GM12878 (cell line): Measurements from ENCODE around the gene AEN. TPM values are rescaled to one million over a fixed set of nuclear protein-coding genes. Genes with fewer than 3 reads are reported as not detected.

Experiments
- BHLHE40 ChIP-seq, 2 experiments: fragments of 450-650 bp in 1 of 2; IDR thresholded peaks; 2 replicates each; pipeline ENCODE4 v1.6.1; 2011 to 2017; ENCODE audit warnings: low read depth in 2 of 2, borderline replicate concordance in 1 of 2, improper control_type of control experiment in 1 of 2, low read length in 1 of 2, mild to moderate bottlenecking in 1 of 2
- CREM ChIP-seq: IDR thresholded peaks from 2 replicates; pipeline ENCODE4 v1.6.1; 2014; ENCODE audit warnings: antibody characterized with exemption, low read depth
- KLF5 ChIP-seq: fragments of 450-650 bp; IDR thresholded peaks from 2 replicates; pipeline ENCODE4 v1.6.1; 2014; ENCODE audit warnings: mild to moderate bottlenecking; ENCODE audit not compliant: partially characterized antibody
- MYC ChIP-seq: IDR thresholded peaks from 2 replicates; pipeline ENCODE4 v1.6.1; 2011; ENCODE audit warnings: mild to moderate bottlenecking, low read length, moderate library complexity, inconsistent platforms; ENCODE audit not compliant: insufficient read depth, insufficient replicate concordance, insufficient read length, severe bottlenecking
- NBN ChIP-seq: fragments of 450-650 bp; IDR thresholded peaks from 2 replicates; pipeline ENCODE4 v1.6.1; 2016
- PRDM15 ChIP-seq: fragments of 450-650 bp; formaldehyde crosslinking; IDR thresholded peaks from 2 replicates; pipeline ENCODE4 v1.4.0; 2020; ENCODE audit warnings: mild to moderate bottlenecking, moderate library complexity
- RELA ChIP-seq: fragments of 450-650 bp; IDR thresholded peaks from 2 replicates; pipeline ENCODE4 v1.8.0; 2014; ENCODE audit warnings: borderline replicate concordance; ENCODE audit not compliant: partially characterized antibody
- STAT1 ChIP-seq: fragments of 450-650 bp; conservative IDR thresholded peaks from 2 replicates; pipeline ENCODE4 v1.6.1; 2014; ENCODE audit warnings: antibody characterized with exemption, mild to moderate bottlenecking
- ZBTB4 ChIP-seq: fragments of 450-650 bp; formaldehyde crosslinking; IDR thresholded peaks from 2 replicates; pipeline ENCODE4 v1.4.0; 2022; ENCODE audit warnings: mild to moderate bottlenecking, moderate library complexity
- ZNF24 ChIP-seq: fragments of 450-650 bp; IDR thresholded peaks from 2 replicates; pipeline ENCODE4 v1.6.1; 2017; ENCODE audit warnings: antibody characterized with exemption, mild to moderate bottlenecking
- ZNF592 ChIP-seq: fragments of 450-650 bp; IDR thresholded peaks from 2 replicates; pipeline ENCODE4 v1.6.1; 2017; ENCODE audit warnings: mild to moderate bottlenecking, moderate library complexity
- ZNF687 ChIP-seq: fragments of 450-650 bp; IDR thresholded peaks from 2 replicates; pipeline ENCODE4 v1.6.1; 2017; ENCODE audit warnings: mild to moderate bottlenecking, moderate library complexity
- polyA plus RNA-seq, 11 experiments: library from polyadenylated mRNA; depleted of rRNA in 4 of 11; unstranded in 6 of 11; stranded (reverse) in 5 of 11; fragments of >200 nt; fragmentation: Nextera tagmentation in 4 of 11; fragmentation: Illumina TruSeq in 1 of 11; extraction: Ambion mirVana in 4 of 11; extraction: Trizol in 1 of 11; gene quantifications; 1 replicate in 1 of 11; 2 replicates in 10 of 11; pipeline versions ENCODE4 v1.2.1 to v1.2.3, GENCODE V29; 2011 to 2016; ENCODE audit warnings: inconsistent platforms in 2 of 11, missing spikeins in 2 of 11, low read depth in 1 of 11
- total RNA-seq, 4 experiments: library from RNA; depleted of rRNA in 3 of 4; stranded (reverse); fragments of >200 nt in 3 of 4; fragmentation: Illumina TruSeq in 1 of 4; extraction: Trizol in 1 of 4; gene quantifications; 2 replicates each; pipeline versions ENCODE4 v1.2.1 to v1.2.3, GENCODE V29; 2013 to 2021

The AEN gene
- total and polyA plus RNA-seq, 10 of the 15 experiments (the other 5 are each of a cell fraction or from before 2014, with no cell fraction given): 11.7 to 81.2 (median 53.7) TPM

GRCh38 chr15:88638626-88639372, 17.7 kb downstream of the AEN start, which contains the start of gene ISG20 (continued):
- TF ChIP-seq ZNF687 (peak; percentile 93), NBN (peak; percentile 84), MYC (peak; percentile 16), ZBTB4 (no peak), STAT1 (no peak; the same call in 1 of the 2 replicates), BHLHE40 (IDR thresholded peaks at IDR 0.05; ENCODE audit: borderline replicate concordance in 1 of 2, low read depth in 2 of 2, low read length in 1 of 2) (peak; percentile 98), RELA (peak; percentile 91), ZNF24 (0 out of 2 replicates have a peak, but pooled peaks have one; percentile 38), KLF5 (peak; percentile 97), CREM (peak; percentile 83), ZNF592 (peak; percentile 83), PRDM15 (no peak)
